ENCODE measurements around the gene METAP2.
"Not testable (repeated sequence)": the region's sequence is repeated elsewhere in the genome, so short reads cannot be mapped to it uniquely, and the experiment has no call there.

METAP2 gene

GRCh38 chr12:95445884-95446505 is 28.0 kb upstream of the METAP2 start:
- WGBS (ENCODE audit: insufficient coverage, insufficient read length): no CpG with 5 or more reads among the region's 8 CpGs
- no peak for DNase-seq (ENCODE audit: low read depth, low spot score)
- Histone ChIP-seq H3K9me3 (ENCODE audit: control insufficient read depth, insufficient read depth, low read length) (no peaks in the 10 kb centered on the region), H3K4me1 (ENCODE audit: control insufficient read depth, insufficient read depth, low read length) (peaks cover 1% of the 10 kb centered on the region; the same call in 1 of the 2 replicates), H3K36me3 (ENCODE audit: control insufficient read depth, insufficient read depth, low read length) (no peaks in the 10 kb centered on the region), H3K27ac (ENCODE audit: low read length) (no peak overlapping the region), H3K27me3 (ENCODE audit: control insufficient read depth, insufficient read depth, low read length) (no peaks in the 10 kb centered on the region), H3K4me3 (ENCODE audit: low read length) (no peak overlapping the region; the same call in 1 of the 2 replicates)

- no peaks in the 10 kb centered on the region for H3K9me3 ChIP-seq (ENCODE audit: control insufficient read depth, insufficient read depth, low read length)
- H3K36me3 ChIP-seq (ENCODE audit: control insufficient read depth, insufficient read depth, low read length): no peaks in the 10 kb centered on the region
- no peaks in the 10 kb centered on the region for H3K27me3 ChIP-seq (ENCODE audit: control insufficient read depth, insufficient read depth, low read length)
- peak overlapping the region; percentile 11; the same call in 1 of the 2 replicates for H3K4me3 ChIP-seq (ENCODE audit: low read length)
- DNase-seq (ENCODE audit: low read depth, low spot score): peak; percentile 45
- no peak overlapping the region for H3K27ac ChIP-seq (ENCODE audit: low read length)
- no CpG with 5 or more reads among the region's 22 CpGs for WGBS (ENCODE audit: insufficient coverage, insufficient read length)
- H3K4me1 ChIP-seq (ENCODE audit: control insufficient read depth, insufficient read depth, low read length): peaks cover 1% of the 10 kb centered on the region; the same call in 1 of the 2 replicates
Measured at GRCh38 chr12:95446506-95446900, 27.4 kb upstream of the METAP2 start.

GRCh38 chr12:95449656-95450055 is 24.3 kb upstream of the METAP2 start:
- not testable (repeated sequence) for H3K4me1 ChIP-seq (ENCODE audit: control insufficient read depth, insufficient read depth, low read length); H3K4me3 ChIP-seq (ENCODE audit: low read length); H3K9me3 ChIP-seq (ENCODE audit: control insufficient read depth, insufficient read depth, low read length); DNase-seq (ENCODE audit: low read depth, low spot score); H3K36me3 ChIP-seq (ENCODE audit: control insufficient read depth, insufficient read depth, low read length); H3K27me3 ChIP-seq (ENCODE audit: control insufficient read depth, insufficient read depth, low read length); H3K27ac ChIP-seq (ENCODE audit: low read length)
- no CpG with 5 or more reads among the region's 1 CpG for WGBS (ENCODE audit: insufficient coverage, insufficient read length)

- not testable (repeated sequence) for H3K27me3 ChIP-seq (ENCODE audit: control insufficient read depth, insufficient read depth, low read length); H3K9me3 ChIP-seq (ENCODE audit: control insufficient read depth, insufficient read depth, low read length); H3K4me1 ChIP-seq (ENCODE audit: control insufficient read depth, insufficient read depth, low read length); DNase-seq (ENCODE audit: low read depth, low spot score); H3K4me3 ChIP-seq (ENCODE audit: low read length); H3K27ac ChIP-seq (ENCODE audit: low read length); H3K36me3 ChIP-seq (ENCODE audit: control insufficient read depth, insufficient read depth, low read length)
- no CpG with 5 or more reads among the region's 2 CpGs for WGBS (ENCODE audit: insufficient coverage, insufficient read length)
Measured at GRCh38 chr12:95452501-95452900, 21.5 kb upstream of the METAP2 start.

- H3K9me3 ChIP-seq (ENCODE audit: control insufficient read depth, insufficient read depth, low read length); H3K4me3 ChIP-seq (ENCODE audit: low read length); DNase-seq (ENCODE audit: low read depth, low spot score); H3K36me3 ChIP-seq (ENCODE audit: control insufficient read depth, insufficient read depth, low read length); H3K27me3 ChIP-seq (ENCODE audit: control insufficient read depth, insufficient read depth, low read length); H3K4me1 ChIP-seq (ENCODE audit: control insufficient read depth, insufficient read depth, low read length); H3K27ac ChIP-seq (ENCODE audit: low read length): not testable (repeated sequence)
- WGBS (ENCODE audit: insufficient coverage, insufficient read length): no CpG with 5 or more reads among the region's 1 CpG
Measured at GRCh38 chr12:95453881-95454280, 20.1 kb upstream of the METAP2 start.

- H3K4me3 ChIP-seq (ENCODE audit: low read length); DNase-seq (ENCODE audit: low read depth, low spot score); H3K27ac ChIP-seq (ENCODE audit: low read length); H3K4me1 ChIP-seq (ENCODE audit: control insufficient read depth, insufficient read depth, low read length); H3K9me3 ChIP-seq (ENCODE audit: control insufficient read depth, insufficient read depth, low read length); H3K36me3 ChIP-seq (ENCODE audit: control insufficient read depth, insufficient read depth, low read length); H3K27me3 ChIP-seq (ENCODE audit: control insufficient read depth, insufficient read depth, low read length): not testable (repeated sequence)
- no CpG with 5 or more reads among the region's 6 CpGs for WGBS (ENCODE audit: insufficient coverage, insufficient read length)
Measured at GRCh38 chr12:95454780-95455215, 19.2 kb upstream of the METAP2 start.

GRCh38 chr12:95457605-95458004 is 16.3 kb upstream of the METAP2 start:
- WGBS (ENCODE audit: insufficient coverage, insufficient read length): no CpG with 5 or more reads among the region's 8 CpGs
- H3K4me3 ChIP-seq (ENCODE audit: low read length); H3K27ac ChIP-seq (ENCODE audit: low read length); DNase-seq (ENCODE audit: low read depth, low spot score); H3K9me3 ChIP-seq (ENCODE audit: control insufficient read depth, insufficient read depth, low read length); H3K36me3 ChIP-seq (ENCODE audit: control insufficient read depth, insufficient read depth, low read length); H3K27me3 ChIP-seq (ENCODE audit: control insufficient read depth, insufficient read depth, low read length); H3K4me1 ChIP-seq (ENCODE audit: control insufficient read depth, insufficient read depth, low read length): not testable (repeated sequence)

- no peaks in the 10 kb centered on the region for H3K4me1 ChIP-seq (ENCODE audit: control insufficient read depth, insufficient read depth, low read length)
- no peak for DNase-seq (ENCODE audit: low read depth, low spot score)
- no peak overlapping the region for H3K4me3 ChIP-seq (ENCODE audit: low read length)
- H3K27ac ChIP-seq (ENCODE audit: low read length): no peak overlapping the region
- H3K36me3 ChIP-seq (ENCODE audit: control insufficient read depth, insufficient read depth, low read length): no peaks in the 10 kb centered on the region
- no CpG with 5 or more reads among the region's 2 CpGs for WGBS (ENCODE audit: insufficient coverage, insufficient read length)
- H3K9me3 ChIP-seq (ENCODE audit: control insufficient read depth, insufficient read depth, low read length): no peaks in the 10 kb centered on the region
- H3K27me3 ChIP-seq (ENCODE audit: control insufficient read depth, insufficient read depth, low read length): no peaks in the 10 kb centered on the region
Measured at GRCh38 chr12:95458761-95459160, 15.2 kb upstream of the METAP2 start.

- Histone ChIP-seq H3K9me3 (ENCODE audit: control insufficient read depth, insufficient read depth, low read length) (no peaks in the 10 kb centered on the region), H3K27me3 (ENCODE audit: control insufficient read depth, insufficient read depth, low read length) (no peaks in the 10 kb centered on the region), H3K4me1 (ENCODE audit: control insufficient read depth, insufficient read depth, low read length) (no peaks in the 10 kb centered on the region), H3K27ac (ENCODE audit: low read length) (no peak overlapping the region), H3K36me3 (ENCODE audit: control insufficient read depth, insufficient read depth, low read length) (no peaks in the 10 kb centered on the region), H3K4me3 (ENCODE audit: low read length) (no peak overlapping the region)
- DNase-seq (ENCODE audit: low read depth, low spot score): no peak
- no CpG with 5 or more reads among the region's 3 CpGs for WGBS (ENCODE audit: insufficient coverage, insufficient read length)
Measured at GRCh38 chr12:95459310-95459709, 14.6 kb upstream of the METAP2 start.

- H3K4me3 ChIP-seq (ENCODE audit: low read length): no peak overlapping the region
- no CpG with 5 or more reads among the region's 1 CpG for WGBS (ENCODE audit: insufficient coverage, insufficient read length)
- no peaks in the 10 kb centered on the region for H3K9me3 ChIP-seq (ENCODE audit: control insufficient read depth, insufficient read depth, low read length)
- no peaks in the 10 kb centered on the region for H3K27me3 ChIP-seq (ENCODE audit: control insufficient read depth, insufficient read depth, low read length)
- H3K27ac ChIP-seq (ENCODE audit: low read length): no peak overlapping the region
- H3K36me3 ChIP-seq (ENCODE audit: control insufficient read depth, insufficient read depth, low read length): no peaks in the 10 kb centered on the region
- DNase-seq (ENCODE audit: low read depth, low spot score): no peak
- no peaks in the 10 kb centered on the region for H3K4me1 ChIP-seq (ENCODE audit: control insufficient read depth, insufficient read depth, low read length)
Measured at GRCh38 chr12:95460105-95460504, 13.8 kb upstream of the METAP2 start.

- H3K9me3 ChIP-seq (ENCODE audit: control insufficient read depth, insufficient read depth, low read length): no peaks in the 10 kb centered on the region
- H3K4me1 ChIP-seq (ENCODE audit: control insufficient read depth, insufficient read depth, low read length): no peaks in the 10 kb centered on the region
- H3K4me3 ChIP-seq (ENCODE audit: low read length): no peak overlapping the region
- no CpG with 5 or more reads among the region's 1 CpG for WGBS (ENCODE audit: insufficient coverage, insufficient read length)
- H3K36me3 ChIP-seq (ENCODE audit: control insufficient read depth, insufficient read depth, low read length): no peaks in the 10 kb centered on the region
- no peaks in the 10 kb centered on the region for H3K27me3 ChIP-seq (ENCODE audit: control insufficient read depth, insufficient read depth, low read length)
- DNase-seq (ENCODE audit: low read depth, low spot score): no peak
- no peak overlapping the region for H3K27ac ChIP-seq (ENCODE audit: low read length)
Measured at GRCh38 chr12:95460896-95461295, 13.1 kb upstream of the METAP2 start.

All from iPS DF 6.9 (cell line).